Activated naive CD4-positive, alpha-beta T cell treated with anti-CD3 and anti-CD28 coated beads, Interleukin-2, amount 10 ng/mL, durations not matched to agents 7 days and 5 days (primary cell): ENCODE results near the gene VAV2.
"Not testable (repeated sequence)": the region's sequence is repeated elsewhere in the genome, so short reads cannot be mapped to it uniquely, and the experiment has no call there.

Source experiments
- CTCF ChIA-PET: fragments of 350-600 bp; sonication (Branson Sonifier 250); formaldehyde crosslinking; loops from one replicate; lab custom pipeline; 2021; ENCODE audit warnings: antibody characterized with exemption; lab: Charles Lee
- DNase-seq: peaks from one replicate; pipeline ENCODE4 v3.0.0-alpha.2; 2020
- H3K27ac Mint-ChIP-seq: one replicate; pipeline ENCODE4 v1.8.0; 2021; ENCODE audit warnings: mild to moderate bottlenecking, moderate library complexity, mixed read lengths
- H3K27me3 Mint-ChIP-seq: one replicate; pipeline ENCODE4 v1.8.0; 2021; ENCODE audit warnings: mild to moderate bottlenecking, mixed read lengths
- H3K36me3 Mint-ChIP-seq: one replicate; pipeline ENCODE4 v1.8.0; 2021; ENCODE audit warnings: mixed read lengths
- H3K4me1 Mint-ChIP-seq: one replicate; pipeline ENCODE4 v1.8.0; 2021; ENCODE audit warnings: mixed read lengths
- H3K4me3 Mint-ChIP-seq: one replicate; pipeline ENCODE4 v1.8.0; 2021; ENCODE audit warnings: mild to moderate bottlenecking, moderate library complexity, mixed read lengths
- H3K9me3 Mint-ChIP-seq: one replicate; pipeline ENCODE4 v1.8.0; 2021; ENCODE audit warnings: mixed read lengths

VAV2 gene

DNA sequence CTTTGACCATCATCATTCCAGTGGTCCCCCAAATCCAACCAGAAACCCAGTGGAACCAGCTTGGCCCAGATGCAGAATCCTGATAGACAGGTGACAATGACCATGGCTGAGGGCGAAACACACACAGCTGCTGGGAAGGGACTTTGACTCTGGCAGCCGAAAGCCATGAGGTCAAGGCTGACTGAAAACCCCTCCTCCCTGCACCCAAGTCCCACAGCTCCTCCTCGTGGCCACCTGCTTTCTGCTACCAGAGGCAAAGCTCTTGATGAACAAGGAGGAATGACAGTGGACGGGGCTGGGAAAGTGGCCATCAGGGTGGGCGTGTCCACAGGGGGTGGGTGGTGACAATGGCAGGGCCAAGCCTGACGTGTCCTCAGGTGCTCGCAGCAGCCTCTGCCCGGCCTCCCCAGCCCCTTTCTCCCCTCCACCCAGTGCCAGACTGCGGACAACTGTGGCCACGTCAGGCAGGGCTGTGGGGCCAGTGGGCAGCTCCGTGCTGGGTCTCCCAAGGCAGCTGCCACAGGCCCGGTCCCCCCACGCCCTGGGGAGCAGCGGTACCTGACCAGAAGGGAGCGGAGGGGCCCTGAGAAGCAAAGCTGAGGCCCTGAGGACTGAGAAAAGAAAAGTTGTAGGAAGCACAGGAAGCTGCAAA lies 223.1 kb downstream of the VAV2 start:
- no peak for DNase-seq
- Mint-ChIP-seq H3K4me3 (no peak overlapping the region), H3K27me3 (no peaks in the 10 kb centered on the region), H3K36me3 (no peaks in the 10 kb centered on the region), H3K9me3 (peaks cover 9% of the 10 kb centered on the region), H3K4me1 (no peaks in the 10 kb centered on the region), H3K27ac (no peak overlapping the region)
- CTCF ChIA-PET: interaction anchor here (2.1 kb wide), 1 partner anchor 26 kb away, joined by 5 read pairs; no protein-coding TSS in a partner anchor

DNA sequence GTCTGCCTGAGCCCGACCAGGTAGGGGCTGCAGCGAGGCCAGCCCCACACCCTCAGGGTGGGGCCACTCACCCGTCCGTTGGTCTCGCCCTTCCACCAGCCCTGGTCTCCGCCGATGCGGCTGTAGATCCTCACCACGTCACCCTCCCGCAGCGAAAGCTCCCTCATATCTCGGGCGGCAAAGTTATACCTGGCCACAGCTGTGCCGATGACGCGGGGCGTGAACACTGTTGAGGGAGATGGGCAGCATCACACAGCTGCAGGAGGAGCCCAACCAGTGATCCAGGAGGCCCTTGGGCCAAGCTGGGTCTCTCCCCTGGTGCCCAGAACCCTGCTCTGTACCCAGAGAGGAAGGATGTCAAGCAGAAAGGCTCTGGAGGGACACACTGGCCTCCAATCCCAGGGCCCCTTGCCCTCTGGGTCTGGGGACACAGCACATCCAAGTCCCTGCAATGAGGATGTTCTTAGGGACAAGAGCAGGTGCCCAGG lies 223.7 kb downstream of the VAV2 start:
- H3K27ac Mint-ChIP-seq: no peak overlapping the region
- DNase-seq: no peak

DNA sequence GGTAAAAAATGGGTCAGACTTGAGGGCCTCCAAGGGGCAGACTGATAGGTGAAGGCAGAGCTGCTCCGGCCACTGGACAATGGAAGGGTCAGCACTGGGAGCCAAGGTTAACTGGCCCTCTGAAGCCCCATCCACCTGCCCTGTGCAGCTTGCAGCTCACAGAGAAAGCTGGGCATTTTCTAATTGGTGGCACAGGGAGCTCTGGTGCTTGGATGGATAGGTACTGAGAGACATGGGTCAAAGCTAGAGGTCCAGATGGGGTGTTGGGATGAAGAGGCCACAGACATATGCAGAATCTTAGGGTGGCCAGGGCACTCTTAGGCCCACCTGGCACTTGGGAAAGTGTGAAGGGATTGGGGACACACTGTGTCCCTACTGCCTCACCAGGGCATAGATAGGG lies 224.5 kb downstream of the VAV2 start:
- Mint-ChIP-seq H3K4me3 (no peak overlapping the region), H3K27ac (no peak overlapping the region), H3K36me3 (no peaks in the 10 kb centered on the region), H3K27me3 (no peaks in the 10 kb centered on the region), H3K4me1 (no peaks in the 10 kb centered on the region), H3K9me3 (peaks cover 5% of the 10 kb centered on the region)
- no peak for DNase-seq
- CTCF ChIA-PET: no interaction called here

More for the DNA sequence above, 223.7 kb downstream of the VAV2 start:
- H3K9me3 Mint-ChIP-seq: peaks cover 5% of the 10 kb centered on the region
- no peak overlapping the region for H3K4me3 Mint-ChIP-seq
- CTCF ChIA-PET: interaction anchor here (2.1 kb wide), 1 partner anchor 26 kb away, joined by 5 read pairs; no protein-coding TSS in a partner anchor
- no peaks in the 10 kb centered on the region for H3K4me1 Mint-ChIP-seq
- H3K27me3 Mint-ChIP-seq: no peaks in the 10 kb centered on the region
- H3K36me3 Mint-ChIP-seq: no peaks in the 10 kb centered on the region

DNA sequence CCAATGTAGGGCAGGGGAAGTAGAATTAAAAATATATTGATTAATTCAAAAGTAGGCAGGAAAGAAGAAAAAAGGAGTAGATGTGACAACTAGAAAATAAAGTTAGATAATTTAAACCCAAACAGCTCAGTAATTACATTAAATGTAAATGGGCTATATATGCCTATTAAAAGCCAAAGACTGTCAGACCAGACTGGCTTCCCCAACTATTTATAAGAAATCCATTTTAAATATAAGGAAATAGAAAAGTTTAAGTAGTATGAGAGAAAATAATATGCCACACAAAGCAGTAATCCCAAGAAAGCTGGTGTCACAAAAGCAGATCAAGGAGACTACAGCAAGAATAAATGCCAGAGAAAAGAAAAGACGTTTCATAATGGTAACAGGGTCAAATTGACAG lies 225.1 kb downstream of the VAV2 start:
- Mint-ChIP-seq H3K4me3 (no peak overlapping the region), H3K36me3 (no peaks in the 10 kb centered on the region), H3K27me3 (no peaks in the 10 kb centered on the region), H3K9me3 (peaks cover 5% of the 10 kb centered on the region), H3K27ac (no peak overlapping the region), H3K4me1 (no peaks in the 10 kb centered on the region)
- CTCF ChIA-PET: no interaction called here
- no peak for DNase-seq

DNA sequence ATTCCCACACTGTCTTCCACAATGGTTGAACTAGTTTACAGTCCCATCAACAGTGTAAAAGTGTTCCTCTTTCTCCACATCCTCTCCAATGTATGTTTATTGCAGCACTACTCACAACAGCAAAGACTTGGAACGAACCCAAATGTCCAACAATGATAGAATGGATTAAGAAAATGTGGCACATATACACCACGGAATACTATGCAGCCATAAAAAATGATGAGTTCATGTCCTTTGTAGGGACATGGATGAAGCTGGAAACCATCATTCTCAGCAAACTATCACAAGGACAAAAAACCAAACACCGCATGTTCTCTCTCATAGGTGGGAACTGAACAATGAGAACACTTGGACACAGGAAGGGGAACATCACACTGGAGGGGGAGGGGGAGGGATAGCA lies 225.9 kb downstream of the VAV2 start:
- H3K27ac Mint-ChIP-seq, H3K4me1 Mint-ChIP-seq, H3K36me3 Mint-ChIP-seq, H3K27me3 Mint-ChIP-seq, CTCF ChIA-PET, DNase-seq, H3K9me3 Mint-ChIP-seq, H3K4me3 Mint-ChIP-seq: not testable (repeated sequence)

DNA sequence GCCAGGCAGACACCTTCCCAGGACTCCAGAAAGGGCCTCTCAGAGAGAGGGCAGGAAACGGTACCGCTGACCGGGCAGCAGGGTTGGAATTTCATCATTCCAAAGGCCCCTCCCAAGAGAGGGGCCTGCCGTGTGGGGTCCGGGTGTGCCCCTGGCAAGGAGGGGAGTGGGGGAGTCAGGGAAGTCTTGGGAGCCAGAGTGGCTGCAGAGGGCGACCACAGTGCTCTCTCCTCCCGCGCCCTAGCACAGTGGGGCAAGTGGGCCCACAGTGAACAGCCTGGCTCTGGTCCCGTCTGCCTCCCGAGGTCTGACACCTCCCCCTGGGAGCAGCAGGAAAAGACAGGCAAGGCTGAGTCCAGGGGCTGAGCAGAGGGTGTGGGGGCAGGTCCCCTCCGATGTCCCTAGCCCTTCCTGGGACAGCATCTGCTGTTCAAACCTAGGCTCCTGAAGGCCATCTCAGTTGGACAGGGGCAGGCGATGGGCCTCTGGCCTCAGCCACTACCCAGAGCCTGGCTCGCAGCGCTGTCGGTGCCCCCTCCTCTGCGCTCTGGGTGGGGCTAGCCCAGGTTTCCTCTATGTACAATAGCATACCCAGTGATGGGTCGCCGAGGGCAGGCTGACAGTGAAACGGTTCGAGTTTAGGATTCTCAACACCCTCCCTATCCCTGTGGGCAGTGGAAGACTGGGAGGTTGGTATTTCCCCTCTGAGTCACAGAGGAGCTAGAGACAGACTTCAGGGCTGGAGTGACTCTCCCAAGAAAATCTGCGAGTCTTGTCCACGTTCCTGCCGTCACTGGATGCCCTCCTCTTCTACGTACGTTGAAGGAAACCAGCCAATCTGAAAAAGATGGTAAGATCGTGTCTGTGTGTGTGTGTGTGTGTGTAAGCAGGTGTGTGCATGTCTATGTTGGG lies 228.6 kb downstream of the VAV2 start:
- no peak for DNase-seq
- H3K4me3 Mint-ChIP-seq: no peak overlapping the region
- H3K36me3 Mint-ChIP-seq: no peaks in the 10 kb centered on the region
- CTCF ChIA-PET: no interaction called here
- H3K4me1 Mint-ChIP-seq: no peaks in the 10 kb centered on the region
- peaks cover 5% of the 10 kb centered on the region for H3K9me3 Mint-ChIP-seq
- no peak overlapping the region for H3K27ac Mint-ChIP-seq
- H3K27me3 Mint-ChIP-seq: no peaks in the 10 kb centered on the region

DNA sequence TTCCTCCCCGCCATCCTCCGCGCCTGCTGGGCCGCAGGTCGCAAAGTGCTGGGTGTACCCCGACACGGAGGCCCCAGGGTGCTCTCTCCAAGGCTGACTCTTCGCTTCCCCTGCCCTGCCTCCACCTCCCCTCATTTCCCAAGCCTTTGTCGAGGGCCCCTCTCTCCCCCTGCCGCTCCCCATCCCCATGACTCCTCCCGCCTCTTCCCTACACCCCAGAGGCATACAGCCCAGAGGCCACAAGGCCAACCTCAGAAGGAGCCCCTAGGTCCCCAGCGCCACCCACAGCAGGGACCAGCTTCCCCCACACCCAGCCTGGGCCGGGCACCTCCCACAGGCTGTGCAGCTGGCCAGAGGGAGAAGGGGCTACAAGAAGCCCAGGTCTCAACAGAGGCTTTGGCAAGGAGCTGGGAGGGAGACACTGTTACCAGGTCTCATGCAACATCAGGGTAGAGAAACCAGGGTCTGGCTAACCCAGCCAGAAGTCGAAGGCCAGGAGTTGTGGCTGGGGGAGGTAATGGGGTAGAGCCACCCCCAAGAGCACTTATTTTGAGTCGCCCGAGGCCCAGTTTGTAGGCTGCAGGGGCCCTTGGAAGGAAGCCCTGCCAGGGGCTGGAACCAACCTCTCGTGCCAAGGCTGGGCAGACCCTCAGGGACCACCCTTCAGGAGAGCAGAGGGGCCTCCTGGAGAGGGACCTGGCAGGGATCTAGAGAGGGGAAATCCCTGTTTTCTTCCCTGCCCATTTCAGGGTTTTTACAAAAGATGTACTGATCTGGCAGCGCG lies 229.4 kb downstream of the VAV2 start:
- peaks cover 5% of the 10 kb centered on the region for H3K9me3 Mint-ChIP-seq
- no peaks in the 10 kb centered on the region for H3K36me3 Mint-ChIP-seq
- no peaks in the 10 kb centered on the region for H3K4me1 Mint-ChIP-seq
- no peak overlapping the region for H3K27ac Mint-ChIP-seq
- CTCF ChIA-PET: no interaction called here
- no peak overlapping the region for H3K4me3 Mint-ChIP-seq
- no peaks in the 10 kb centered on the region for H3K27me3 Mint-ChIP-seq
- no peak for DNase-seq

DNA sequence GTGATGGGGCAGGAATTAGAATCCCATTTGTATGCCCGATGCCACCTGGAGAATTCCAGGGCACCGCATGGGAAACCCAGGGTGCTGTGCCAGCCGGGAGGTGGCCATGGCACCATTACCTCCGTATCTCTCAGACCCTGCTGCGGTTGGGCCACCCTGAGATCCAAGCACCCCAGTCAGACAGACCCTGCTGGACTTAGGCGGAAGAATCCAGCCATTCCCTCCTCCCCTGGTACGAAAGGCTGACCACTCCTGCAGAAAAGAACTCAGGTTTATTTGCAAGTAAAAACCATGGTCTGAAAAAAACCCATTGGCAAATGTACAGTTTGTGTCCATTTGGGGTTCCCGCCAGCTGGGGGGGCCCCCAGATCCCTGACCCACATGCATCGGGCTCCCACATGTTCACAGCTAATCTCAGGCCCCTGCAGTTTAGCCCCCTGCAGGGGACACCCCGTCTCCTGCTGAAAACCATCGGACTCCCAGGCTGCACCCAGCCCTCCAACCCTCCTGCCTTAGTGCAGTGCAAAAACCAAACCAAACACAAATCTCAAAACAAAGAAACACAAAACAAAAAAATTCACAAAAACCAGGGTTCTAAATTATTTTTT lies 230.4 kb downstream of the VAV2 start:
- Mint-ChIP-seq H3K9me3 (peaks cover 5% of the 10 kb centered on the region), H3K27me3 (no peaks in the 10 kb centered on the region), H3K4me3 (no peak overlapping the region), H3K4me1 (no peaks in the 10 kb centered on the region), H3K36me3 (no peaks in the 10 kb centered on the region), H3K27ac (no peak overlapping the region)
- DNase-seq: no peak
- CTCF ChIA-PET: no interaction called here

DNA sequence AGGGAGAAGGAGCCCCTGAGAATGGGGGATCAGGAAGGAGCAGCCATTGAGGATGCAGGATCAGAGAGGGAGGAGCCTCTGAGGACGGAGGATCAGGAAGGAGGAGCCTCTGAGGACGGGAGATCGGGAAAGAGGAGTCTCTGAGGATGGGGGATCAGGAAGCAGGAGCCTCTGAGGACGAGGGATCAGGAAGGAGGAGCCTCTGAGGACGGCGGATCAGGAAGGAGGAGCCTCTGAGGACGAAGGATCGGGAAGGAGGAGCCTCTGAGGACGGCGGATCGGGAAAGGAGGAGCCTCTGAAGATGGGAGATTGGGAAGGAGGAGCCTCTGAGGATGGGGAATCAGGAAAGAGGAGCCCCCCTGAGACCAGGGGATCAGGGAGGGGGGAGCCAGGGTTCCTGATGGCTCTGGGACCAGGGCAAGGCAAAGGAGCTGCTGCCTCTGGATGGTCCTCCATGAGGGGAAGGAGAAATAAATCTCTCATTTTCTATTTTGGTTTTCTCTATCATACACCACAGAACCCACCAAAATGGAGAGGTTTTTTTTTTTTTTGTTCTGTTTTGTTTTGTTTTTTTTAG lies 231.3 kb downstream of the VAV2 start:
- no peak for DNase-seq
- H3K4me1 Mint-ChIP-seq: no peaks in the 10 kb centered on the region
- H3K4me3 Mint-ChIP-seq: no peak overlapping the region
- no peaks in the 10 kb centered on the region for H3K27me3 Mint-ChIP-seq
- H3K27ac Mint-ChIP-seq: no peak overlapping the region
- no peaks in the 10 kb centered on the region for H3K36me3 Mint-ChIP-seq
- H3K9me3 Mint-ChIP-seq: no peaks in the 10 kb centered on the region
- CTCF ChIA-PET: no interaction called here

DNA sequence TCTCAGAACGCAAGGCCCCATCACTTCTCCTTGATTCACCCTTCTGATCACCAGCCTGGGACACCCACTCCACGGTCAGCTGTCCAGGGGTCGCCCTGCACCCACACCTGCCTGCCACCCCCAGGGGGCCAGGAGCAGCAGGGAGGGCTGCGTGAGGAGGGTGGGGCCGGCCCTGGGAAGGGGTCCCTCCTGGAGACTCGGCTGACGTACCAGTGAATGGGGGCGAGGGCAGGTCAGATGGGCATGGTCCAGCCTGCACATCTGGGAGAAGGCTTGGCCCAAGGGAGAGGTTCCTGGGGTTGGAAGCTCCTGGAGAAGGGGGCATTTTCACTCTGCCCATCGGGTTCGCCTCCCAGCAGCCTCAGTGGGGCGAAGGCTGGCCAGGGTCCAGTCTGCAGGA lies 232.2 kb downstream of the VAV2 start:
- CTCF ChIA-PET: interaction anchor here (0.6 kb wide), 1 partner anchor 17 kb away, joined by 3 read pairs; no protein-coding TSS in a partner anchor

DNA sequence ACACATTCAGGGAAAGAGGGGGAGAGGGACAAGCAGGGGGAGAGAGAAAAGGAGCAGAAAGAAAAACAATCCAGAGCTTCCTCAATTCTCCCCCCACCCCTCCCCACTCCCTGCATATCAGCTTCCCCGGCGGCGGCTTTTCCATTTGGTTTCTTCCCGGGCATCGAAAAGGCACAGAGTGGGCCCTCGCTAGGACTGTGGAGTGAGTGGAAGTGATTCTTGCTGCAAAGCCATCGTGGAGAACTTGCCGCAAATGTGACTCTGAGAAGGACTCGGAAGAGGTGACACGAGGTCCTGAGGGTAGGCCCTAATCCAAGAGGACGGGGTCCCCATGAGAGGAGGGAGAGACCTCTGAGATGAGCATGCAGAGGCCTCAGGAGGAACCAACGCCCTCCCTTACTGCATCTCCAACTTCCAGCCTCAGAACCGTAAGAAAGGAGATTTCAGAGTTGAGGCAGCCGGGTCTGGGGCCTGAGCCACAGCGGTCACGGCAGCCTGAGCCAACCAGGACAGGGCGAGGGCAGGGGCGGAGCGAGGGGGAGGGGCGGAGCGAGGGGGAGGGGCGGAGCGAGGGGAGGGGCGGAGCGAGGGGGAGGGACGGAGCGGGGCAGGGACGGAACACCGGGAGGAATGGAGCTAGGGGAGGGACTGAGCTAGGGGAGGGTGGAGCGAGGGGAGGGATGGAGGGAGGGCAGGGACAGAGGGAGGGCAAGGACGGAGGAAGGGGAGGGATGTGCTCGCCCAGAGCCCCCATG lies 232.8 kb downstream of the VAV2 start:
- CTCF ChIA-PET: interaction anchor here (0.6 kb wide), 1 partner anchor 17 kb away, joined by 3 read pairs; no protein-coding TSS in a partner anchor
- Mint-ChIP-seq H3K27me3 (peaks cover 4% of the 10 kb centered on the region), H3K27ac (no peak overlapping the region), H3K4me3 (no peak overlapping the region), H3K36me3 (no peaks in the 10 kb centered on the region), H3K9me3 (no peaks in the 10 kb centered on the region), H3K4me1 (no peaks in the 10 kb centered on the region)
- no peak for DNase-seq

More for the DNA sequence above, 232.2 kb downstream of the VAV2 start:
- no peak for DNase-seq
- Mint-ChIP-seq H3K27ac (no peak overlapping the region), H3K27me3 (peaks cover 3% of the 10 kb centered on the region), H3K36me3 (no peaks in the 10 kb centered on the region), H3K4me3 (no peak overlapping the region), H3K4me1 (no peaks in the 10 kb centered on the region), H3K9me3 (no peaks in the 10 kb centered on the region)

DNA sequence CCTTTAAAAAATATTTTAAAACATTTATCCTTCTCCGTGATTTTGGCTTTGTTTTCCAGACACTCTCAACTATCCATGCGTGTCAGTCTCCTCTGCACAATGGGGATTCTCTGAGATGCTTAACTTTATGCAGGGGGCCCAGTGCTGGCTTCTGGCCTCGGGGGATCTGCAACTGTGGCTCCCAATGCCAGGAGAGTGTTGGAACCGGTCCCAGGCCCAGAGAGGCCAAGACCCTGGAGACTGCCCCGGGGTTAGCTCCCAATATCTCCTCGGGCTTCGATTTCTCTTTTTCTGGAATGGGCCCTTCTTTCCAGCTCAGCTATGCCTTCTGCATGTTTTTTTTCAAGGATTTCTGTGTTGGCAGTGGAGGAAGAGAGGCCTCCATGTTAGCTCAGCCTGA lies 233.9 kb downstream of the VAV2 start:
- no peaks in the 10 kb centered on the region for H3K4me1 Mint-ChIP-seq
- CTCF ChIA-PET: no interaction called here
- no peaks in the 10 kb centered on the region for H3K36me3 Mint-ChIP-seq
- no peaks in the 10 kb centered on the region for H3K9me3 Mint-ChIP-seq
- H3K4me3 Mint-ChIP-seq: no peak overlapping the region
- no peak for DNase-seq
- H3K27me3 Mint-ChIP-seq: peaks cover 11% of the 10 kb centered on the region
- no peak overlapping the region for H3K27ac Mint-ChIP-seq

DNA sequence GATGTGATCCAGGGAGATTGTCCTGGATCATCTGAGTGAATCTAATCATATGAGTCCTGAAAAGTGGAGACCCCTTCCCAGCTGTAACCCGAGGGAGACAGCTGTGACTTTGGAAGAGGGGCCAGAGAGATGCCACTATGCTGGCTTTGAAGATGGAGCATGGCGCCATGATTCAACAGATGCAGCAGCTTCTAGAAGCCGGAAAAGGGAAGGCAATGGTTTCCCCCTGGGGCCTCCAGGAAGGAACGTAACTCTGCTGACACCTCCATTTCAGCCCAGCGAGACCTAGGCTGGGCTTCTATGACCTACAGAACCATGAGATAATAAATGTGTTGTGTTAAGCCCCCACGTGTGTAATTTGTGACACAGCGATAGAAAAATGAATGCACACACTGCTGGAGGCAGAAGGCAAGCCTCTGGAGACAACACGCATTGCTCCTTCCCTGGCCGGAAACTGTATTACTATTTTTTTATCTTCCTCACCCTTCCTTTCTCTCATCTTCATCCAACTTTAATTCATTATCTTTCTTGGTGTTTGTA lies 237.4 kb downstream of the VAV2 start:
- H3K27me3 Mint-ChIP-seq: peaks cover 27% of the 10 kb centered on the region
- no peak overlapping the region for H3K27ac Mint-ChIP-seq
- DNase-seq: no peak
- CTCF ChIA-PET: no interaction called here
- H3K9me3 Mint-ChIP-seq: no peaks in the 10 kb centered on the region
- no peaks in the 10 kb centered on the region for H3K36me3 Mint-ChIP-seq
- no peak overlapping the region for H3K4me3 Mint-ChIP-seq
- peaks cover 4% of the 10 kb centered on the region for H3K4me1 Mint-ChIP-seq
